ENCODE results near the gene ZSWIM3. TPM values are rescaled to one million over a fixed set of nuclear protein-coding genes. Genes with fewer than 3 reads are reported as not detected.
A peak's percentile ranks its signal among the peaks of the same experiment; 100 is the strongest.

ZSWIM3 gene
- total RNA-seq, 6 donors from 2014 or later, result 2.4 to 7.3 (median 3.9) TPM

DNA sequence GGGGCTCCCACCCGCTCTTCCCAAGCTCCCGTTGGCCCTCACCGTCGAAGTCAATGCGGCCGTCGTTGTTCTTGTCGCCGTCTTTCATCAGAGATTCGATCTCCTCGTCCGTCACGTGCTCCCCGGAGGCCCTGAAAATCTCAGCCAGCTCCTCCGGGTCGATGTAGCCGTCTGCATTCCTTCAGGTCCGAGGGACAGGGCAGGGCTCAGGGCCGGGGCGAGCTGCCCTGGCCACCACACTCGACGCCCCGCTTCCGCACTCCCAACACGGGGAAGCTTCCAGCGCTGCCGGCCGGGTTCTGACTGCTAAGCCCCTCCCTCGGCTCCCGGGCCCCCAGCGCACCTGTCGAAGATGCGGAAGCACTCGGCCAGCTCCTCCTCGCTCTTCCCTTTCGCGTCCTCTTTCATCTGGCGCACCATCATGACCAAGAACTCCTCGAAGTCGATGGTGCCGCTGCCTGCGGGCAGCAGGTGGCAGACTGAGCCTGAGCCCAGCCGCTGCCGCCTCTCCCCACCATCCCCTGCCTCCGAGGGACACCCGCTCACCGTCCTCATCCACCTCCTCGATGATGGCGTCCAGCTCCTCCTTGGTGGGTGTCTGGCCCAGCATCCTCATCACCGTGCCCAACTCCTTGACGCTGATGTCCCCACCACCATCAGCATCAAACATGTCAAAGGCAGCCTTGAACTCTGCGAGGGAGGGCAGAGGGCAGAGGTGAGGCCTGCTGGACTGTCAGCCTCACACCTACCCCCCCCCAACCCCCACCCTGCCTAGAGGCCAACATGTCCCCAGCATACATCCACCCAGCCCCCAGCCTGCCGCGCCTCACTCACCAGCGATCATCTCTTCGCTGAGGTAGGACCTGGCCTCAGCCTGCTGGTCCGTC lies 33.2 kb upstream of the ZSWIM3 start:
- Histone ChIP-seq H3K27ac (no peak overlapping the region), H3K4me1 (peaks cover 12 to 27% (median 23%) of the 10 kb centered on the region in 4 donors), H3K9me3 (no peaks in the 10 kb centered on the region), H3K36me3 (no peaks in the 10 kb centered on the region), H3K27me3 (peaks cover 0 to 23% (median 10%) of the 10 kb centered on the region in 4 donors), H3K4me3 (peak overlapping the region in 3 of 4 donors; percentile 16 to 31 (median 31))
- WGBS, 2 donors, result 18 to 33% methylated on average over 20 to 57 of the region's 57 CpGs
- ATAC-seq (ENCODE audit: low FRiP score in 2 of 2) (peak in 1 of 2 donors; percentile 43), DNase-seq (peak; percentile 36 to 86)
- TF ChIP-seq EP300 (IDR thresholded peaks at IDR 0.05) (no peak), POLR2A (IDR thresholded peaks at IDR 0.05) (no peak), POLR2AphosphoS5 (IDR thresholded peaks at IDR 0.05) (no peak)
- TF ChIP-seq, protein P1, sequence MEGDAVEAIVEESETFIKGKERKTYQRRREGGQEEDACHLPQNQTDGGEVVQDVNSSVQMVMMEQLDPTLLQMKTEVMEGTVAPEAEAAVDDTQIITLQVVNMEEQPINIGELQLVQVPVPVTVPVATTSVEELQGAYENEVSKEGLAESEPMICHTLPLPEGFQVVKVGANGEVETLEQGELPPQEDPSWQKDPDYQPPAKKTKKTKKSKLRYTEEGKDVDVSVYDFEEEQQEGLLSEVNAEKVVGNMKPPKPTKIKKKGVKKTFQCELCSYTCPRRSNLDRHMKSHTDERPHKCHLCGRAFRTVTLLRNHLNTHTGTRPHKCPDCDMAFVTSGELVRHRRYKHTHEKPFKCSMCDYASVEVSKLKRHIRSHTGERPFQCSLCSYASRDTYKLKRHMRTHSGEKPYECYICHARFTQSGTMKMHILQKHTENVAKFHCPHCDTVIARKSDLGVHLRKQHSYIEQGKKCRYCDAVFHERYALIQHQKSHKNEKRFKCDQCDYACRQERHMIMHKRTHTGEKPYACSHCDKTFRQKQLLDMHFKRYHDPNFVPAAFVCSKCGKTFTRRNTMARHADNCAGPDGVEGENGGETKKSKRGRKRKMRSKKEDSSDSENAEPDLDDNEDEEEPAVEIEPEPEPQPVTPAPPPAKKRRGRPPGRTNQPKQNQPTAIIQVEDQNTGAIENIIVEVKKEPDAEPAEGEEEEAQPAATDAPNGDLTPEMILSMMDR (IDR thresholded peaks at IDR 0.05), result peak; percentile 18 to 63 (median 34)

DNA sequence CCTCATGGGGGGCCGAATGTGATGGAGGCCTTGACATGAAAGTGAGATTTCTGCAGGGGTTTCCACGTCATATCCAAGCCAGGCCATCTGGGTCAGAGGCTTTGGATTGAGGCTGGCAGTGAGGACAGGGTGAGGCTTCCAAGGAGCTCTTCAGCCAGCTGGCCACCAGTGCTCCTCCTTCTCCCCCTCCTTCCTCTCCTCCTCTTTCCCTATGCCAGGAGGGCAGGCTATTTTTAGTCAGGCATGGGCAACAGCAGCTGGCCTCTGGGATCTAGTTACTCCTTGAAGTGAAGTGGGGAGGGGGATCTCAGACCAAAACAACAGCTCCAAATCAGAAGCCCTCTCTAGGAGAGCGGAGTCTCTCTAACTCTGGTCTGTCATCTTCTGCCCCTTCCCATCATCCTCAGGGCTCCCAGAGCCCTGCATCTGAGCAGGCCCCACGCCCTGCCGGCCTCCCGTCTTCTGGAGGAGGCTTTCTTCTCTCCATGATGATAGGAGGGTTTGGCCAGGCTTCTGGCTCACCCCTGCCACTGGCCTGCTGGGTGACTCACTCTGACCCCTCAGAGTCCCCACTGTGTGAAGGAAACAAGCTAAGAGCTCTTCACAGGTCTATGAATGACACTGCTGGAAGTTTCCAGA lies 30.9 kb upstream of the ZSWIM3 start:
- Histone ChIP-seq H3K4me3 (no peak overlapping the region), H3K27ac (peak overlapping the region; percentile 3 to 70 (median 56)), H3K27me3 (peaks cover 0 to 23% (median 10%) of the 10 kb centered on the region in 4 donors), H3K9me3 (no peaks in the 10 kb centered on the region), H3K4me1 (peaks cover 12 to 27% (median 23%) of the 10 kb centered on the region in 4 donors), H3K36me3 (no peaks in the 10 kb centered on the region)
- TF ChIP-seq POLR2AphosphoS5 (IDR thresholded peaks at IDR 0.05) (no peak), EP300 (IDR thresholded peaks at IDR 0.05) (no peak), POLR2A (IDR thresholded peaks at IDR 0.05) (no peak)
- TF ChIP-seq, protein P1 (IDR thresholded peaks at IDR 0.05), result no peak
- ATAC-seq (ENCODE audit: low FRiP score in 2 of 2) (peak in 1 of 2 donors; percentile 56), DNase-seq (peak; percentile 53 to 54)
- WGBS, 2 donors, result 71 to 81% methylated on average over 6 of the region's 6 CpGs

DNA sequence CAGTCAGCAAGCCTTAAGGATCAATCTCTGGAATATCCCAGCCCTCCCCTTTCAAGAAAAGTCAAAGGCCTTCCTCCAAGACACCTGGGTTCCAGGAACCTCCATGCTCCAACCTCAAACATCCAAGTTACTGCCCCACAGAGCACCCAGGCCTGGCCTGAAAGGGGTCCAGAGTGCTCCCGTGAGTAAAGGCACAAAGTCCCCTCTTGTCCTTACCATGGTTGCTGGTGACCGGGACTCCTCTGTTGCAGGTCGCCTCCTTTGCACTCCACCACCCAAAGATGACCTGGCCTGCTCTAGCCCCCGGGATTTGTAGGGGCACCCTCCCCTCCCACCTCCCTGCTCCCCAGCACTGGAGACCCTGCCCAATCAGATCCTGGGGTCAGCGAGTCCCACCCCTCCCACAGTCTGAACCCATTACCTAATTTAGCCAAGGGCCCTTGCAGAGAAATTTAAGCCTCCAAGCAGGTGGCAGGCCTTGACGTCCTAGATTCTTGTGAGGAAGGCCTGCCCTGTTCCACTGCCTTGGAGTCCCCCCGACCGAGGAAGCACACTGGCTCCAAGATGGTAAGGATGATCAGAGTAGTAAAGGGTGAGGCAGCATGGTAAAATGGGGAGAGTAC lies 30.3 kb upstream of the ZSWIM3 start, which contains the start of gene TNNC2:
Gene TNNC2, minus strand, starts transcription at position 283 of the 623 bp plus-strand sequence. Its CDS starts 64 bp downstream, at position 219.
- peaks cover 0 to 20% (median 10%) of the 10 kb centered on the region in 4 donors for H3K27me3 ChIP-seq
- peak within 1 kb of the TSS; percentile 3 to 70 (median 56) for H3K27ac ChIP-seq
- peaks cover 15 to 28% (median 24%) of the 10 kb centered on the region in 4 donors for H3K4me1 ChIP-seq
- no peaks in the 10 kb centered on the region for H3K9me3 ChIP-seq
- ATAC-seq (ENCODE audit: low FRiP score in 2 of 2), result no peak
- H3K36me3 ChIP-seq, result no peaks in the 10 kb centered on the region
- 88 to 90% methylated on average over 4 to 8 of the region's 8 CpGs for WGBS, 2 donors
- no peak for TF ChIP-seq POLR2A (IDR thresholded peaks at IDR 0.05)
- TF ChIP-seq POLR2AphosphoS5 (IDR thresholded peaks at IDR 0.05), result no peak
- TF ChIP-seq, protein P1 (IDR thresholded peaks at IDR 0.05), result no peak
- no peak for TF ChIP-seq EP300 (IDR thresholded peaks at IDR 0.05)
- no peak for DNase-seq
- H3K4me3 ChIP-seq, result no peak within 1 kb of the TSS

DNA sequence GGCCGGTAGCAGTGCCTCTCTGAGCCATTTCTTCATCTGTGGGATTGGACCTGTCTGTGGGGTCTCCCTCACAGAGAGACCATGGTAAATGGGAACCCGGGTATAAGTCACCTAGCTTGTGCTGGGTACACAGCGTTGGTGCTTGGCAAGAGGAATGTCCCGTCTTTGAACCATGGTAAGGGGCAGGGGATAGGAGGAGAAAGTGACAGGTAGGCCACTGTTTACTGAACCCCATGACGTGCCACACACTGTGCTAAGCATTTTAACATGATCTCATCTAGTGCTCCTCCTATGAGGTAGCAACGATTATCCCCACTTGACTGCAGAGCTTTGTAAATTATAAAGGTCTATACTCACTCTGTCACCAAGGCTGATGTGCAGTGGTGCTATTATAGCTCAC lies 29.7 kb upstream of the ZSWIM3 start:
- Histone ChIP-seq H3K4me3 (no peak overlapping the region), H3K4me1 (peaks cover 19 to 30% (median 27%) of the 10 kb centered on the region in 4 donors), H3K27ac (peak overlapping the region in 1 of 4 donors; percentile 64), H3K27me3 (peaks cover 0 to 14% (median 8%) of the 10 kb centered on the region in 4 donors), H3K9me3 (no peaks in the 10 kb centered on the region), H3K36me3 (no peaks in the 10 kb centered on the region)
- TF ChIP-seq, protein P1 (IDR thresholded peaks at IDR 0.05), result no peak
- TF ChIP-seq POLR2AphosphoS5 (IDR thresholded peaks at IDR 0.05) (no peak), EP300 (IDR thresholded peaks at IDR 0.05) (no peak), POLR2A (IDR thresholded peaks at IDR 0.05) (no peak)
- ATAC-seq (ENCODE audit: low FRiP score in 2 of 2) (no peak), DNase-seq (no peak)
- 67 to 78% methylated on average over 2 to 6 of the region's 6 CpGs for WGBS, 2 donors

All from upper lobe of left lung (tissue), 6 donors.